Right cardiac atrium (tissue), 5 donors: ENCODE data around the gene NFATC2. TPM values are rescaled to one million over a fixed set of nuclear protein-coding genes. Genes with fewer than 3 reads are reported as not detected.
"Not testable (repeated sequence)": the region's sequence is repeated elsewhere in the genome, so short reads cannot be mapped to it uniquely, and the experiment has no call there.

ENCODE experiments used
- ATAC-seq, 2 donors: fragments of 200-7000 bp; cut with Tn5 transposase; one replicate each; pipeline versions ENCODE4 v1.8.0 to v1.9.1; 2020; ENCODE audit warnings: moderate library complexity in 2 of 2, mild to moderate bottlenecking in 1 of 2
- DNase-seq, 3 donors: peaks; one replicate each; pipeline ENCODE4 v3.0.0-alpha.2; 2020
- H3K27ac ChIP-seq: one replicate; pipeline ENCODE4 v1.5.1; 2013; ENCODE audit warnings: mild to moderate bottlenecking, low read length, control low read depth, moderate library complexity
- H3K27me3 ChIP-seq: one replicate; pipeline ENCODE4 v1.6.1; 2013; ENCODE audit not compliant: control insufficient read depth, insufficient read depth
- H3K4me1 ChIP-seq: one replicate; pipeline ENCODE4 v1.6.1; 2013; ENCODE audit warnings: low read length; ENCODE audit not compliant: control insufficient read depth, insufficient read depth
- H3K4me3 ChIP-seq: one replicate; pipeline ENCODE4 v1.5.1; 2013; ENCODE audit warnings: low read length, control low read depth
- H3K9me3 ChIP-seq: one replicate; pipeline ENCODE4 v1.6.1; 2013; ENCODE audit warnings: low read length; ENCODE audit not compliant: control insufficient read depth
- WGBS: extraction: QIAGEN DNeasy Blood & Tissue Kit; methylation state at CpG from one replicate; pipeline ENCODE4 v1.1.7; 2013; 5-methylcytosine and 5-hydroxymethylcytosine counted together
- intact Hi-C, 4 donors: fragments of 100-400 bp; cut with DNase I; formaldehyde crosslinking; loops; one replicate each; pipeline versions ENCODE4 v1.11.0 to v1.14.0; 2022 to 2023
- polyA plus RNA-seq: library from polyadenylated mRNA; stranded (reverse); fragments of 200-250 nt; gene quantifications from one replicate; pipeline ENCODE4 v1.2.3, GENCODE V29; 2013
- total RNA-seq, 4 donors: library from RNA; stranded (reverse); fragmentation: NEBNext Ultra II Directional; extraction: Animal tissue kit (Norgen Biotek cat#: 25700); gene quantifications; one replicate each; pipeline ENCODE4 v1.2.1, GENCODE V29; 2021
- donor health status: healthy with polysubstance abuse.
- donor health status: DM: no; HTN: yes; CAD: no.
- donor health status: DM: no; HTN: no; CAD: no.
- donor health status: DM: no; HTN: yes; CAD: no; lungs with severe emphysema.
- donor health status: DM: yes; HTN: yes; CAD: no.

The NFATC2 gene
- total and polyA plus RNA-seq, 5 donors, result 2.8 to 13.3 (median 8.2) TPM

GRCh38 chr20:51468636-51469035 lies 73.9 kb downstream of the NFATC2 start:
- H3K4me3 ChIP-seq, result no peak overlapping the region
- 96% methylated on average over 7 of the region's 7 CpGs for WGBS
- intact Hi-C loops, result no loop called here

DNA sequence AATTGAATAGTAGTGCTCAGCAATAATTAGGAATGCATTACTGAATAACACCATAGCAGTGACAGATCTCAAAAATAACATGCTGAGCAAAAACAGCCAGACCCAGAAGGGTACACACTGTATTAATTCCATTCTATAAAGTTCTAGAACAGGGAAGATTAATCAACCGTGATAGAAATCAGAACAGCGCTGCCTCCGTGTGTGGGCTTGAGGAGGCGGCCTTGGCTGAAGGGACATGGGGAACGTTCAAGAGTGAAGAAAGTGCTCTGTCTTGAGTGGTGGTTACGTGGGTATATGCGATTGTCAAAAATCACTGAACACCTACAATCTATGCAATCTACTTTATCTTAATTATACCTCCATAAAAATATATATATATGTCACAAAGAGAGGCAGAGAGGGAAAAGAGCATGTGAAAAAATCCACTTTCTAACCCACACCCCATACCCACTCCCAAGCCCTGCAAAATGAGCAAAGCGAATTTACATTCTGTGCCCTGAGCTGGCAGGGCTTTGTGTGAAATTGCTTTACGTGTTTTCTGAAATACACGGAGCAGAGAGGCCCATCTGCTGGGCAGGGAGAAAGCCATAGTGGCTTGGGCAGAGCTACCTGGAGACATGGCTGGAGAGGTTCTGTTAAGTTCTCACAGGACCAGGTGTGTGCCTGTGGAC lies 74.4 kb downstream of the NFATC2 start:
- intact Hi-C loops, result no loop called here
- H3K27me3 ChIP-seq, result no peaks in the 10 kb centered on the region
- H3K9me3 ChIP-seq, result no peaks in the 10 kb centered on the region
- H3K4me1 ChIP-seq, result no peaks in the 10 kb centered on the region
- H3K27ac ChIP-seq, result no peak overlapping the region
- DNase-seq (no peak), ATAC-seq (no peak)
- H3K4me3 ChIP-seq, result no peak overlapping the region
- WGBS, result 88% methylated on average over 10 of the region's 10 CpGs

More at GRCh38 chr20:51468636-51469035, 73.9 kb downstream of the NFATC2 start:
- DNase-seq (no peak), ATAC-seq (no peak)
- Histone ChIP-seq H3K9me3 (no peaks in the 10 kb centered on the region), H3K27ac (no peak overlapping the region), H3K27me3 (no peaks in the 10 kb centered on the region), H3K4me1 (no peaks in the 10 kb centered on the region)

DNA sequence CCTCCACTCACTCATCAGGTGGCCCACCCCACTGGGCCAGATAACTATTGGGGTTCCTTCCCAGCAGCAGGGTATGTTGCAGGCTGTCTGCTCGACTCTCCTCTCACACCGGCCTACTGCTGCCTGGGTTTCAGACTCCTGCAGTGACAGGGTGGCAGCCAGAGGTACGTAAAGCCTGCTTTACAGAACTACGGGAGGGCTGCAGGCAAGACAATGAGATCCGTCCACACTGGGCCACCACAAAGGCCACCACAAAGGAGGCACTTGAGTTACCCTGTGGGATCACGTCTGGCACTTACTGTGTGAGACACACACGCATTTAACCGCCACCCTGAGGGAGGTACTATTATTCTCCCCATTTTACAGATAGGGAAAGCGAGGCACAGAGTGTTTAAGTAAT lies 78.5 kb downstream of the NFATC2 start:
- no peaks in the 10 kb centered on the region for H3K27me3 ChIP-seq
- 89% methylated on average over 9 of the region's 9 CpGs for WGBS
- intact Hi-C loops, result no loop called here
- DNase-seq (no peak), ATAC-seq (no peak)
- peaks cover 2% of the 10 kb centered on the region for H3K4me1 ChIP-seq
- H3K9me3 ChIP-seq, result no peaks in the 10 kb centered on the region
- no peak overlapping the region for H3K27ac ChIP-seq
- no peak overlapping the region for H3K4me3 ChIP-seq

DNA sequence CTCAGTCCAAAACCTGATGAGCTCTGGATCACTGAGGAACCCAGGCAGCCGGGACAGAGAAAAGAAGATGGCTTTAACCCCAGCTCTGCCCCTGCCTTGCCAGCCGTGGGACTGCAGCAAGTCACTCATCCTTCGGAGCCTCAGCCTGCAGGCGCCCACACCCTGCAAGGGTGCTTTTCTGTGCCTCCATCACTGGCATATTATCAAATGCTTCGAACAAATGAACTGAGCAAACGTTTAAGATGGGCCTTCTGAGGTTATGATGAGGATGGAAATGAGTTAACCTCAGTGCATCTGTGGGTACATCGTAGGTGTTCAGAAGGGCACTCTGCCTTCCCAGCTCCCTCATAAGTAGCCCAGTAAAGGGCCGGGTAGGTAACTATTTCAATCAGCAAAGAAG lies 79.0 kb downstream of the NFATC2 start:
- H3K9me3 ChIP-seq, result no peaks in the 10 kb centered on the region
- H3K4me3 ChIP-seq, result no peak overlapping the region
- no peak overlapping the region for H3K27ac ChIP-seq
- H3K27me3 ChIP-seq, result no peaks in the 10 kb centered on the region
- intact Hi-C loops, result no loop called here
- H3K4me1 ChIP-seq, result peaks cover 2% of the 10 kb centered on the region
- DNase-seq, result no peak
- WGBS, result 76% methylated on average over 8 of the region's 8 CpGs
- no peak for ATAC-seq

DNA sequence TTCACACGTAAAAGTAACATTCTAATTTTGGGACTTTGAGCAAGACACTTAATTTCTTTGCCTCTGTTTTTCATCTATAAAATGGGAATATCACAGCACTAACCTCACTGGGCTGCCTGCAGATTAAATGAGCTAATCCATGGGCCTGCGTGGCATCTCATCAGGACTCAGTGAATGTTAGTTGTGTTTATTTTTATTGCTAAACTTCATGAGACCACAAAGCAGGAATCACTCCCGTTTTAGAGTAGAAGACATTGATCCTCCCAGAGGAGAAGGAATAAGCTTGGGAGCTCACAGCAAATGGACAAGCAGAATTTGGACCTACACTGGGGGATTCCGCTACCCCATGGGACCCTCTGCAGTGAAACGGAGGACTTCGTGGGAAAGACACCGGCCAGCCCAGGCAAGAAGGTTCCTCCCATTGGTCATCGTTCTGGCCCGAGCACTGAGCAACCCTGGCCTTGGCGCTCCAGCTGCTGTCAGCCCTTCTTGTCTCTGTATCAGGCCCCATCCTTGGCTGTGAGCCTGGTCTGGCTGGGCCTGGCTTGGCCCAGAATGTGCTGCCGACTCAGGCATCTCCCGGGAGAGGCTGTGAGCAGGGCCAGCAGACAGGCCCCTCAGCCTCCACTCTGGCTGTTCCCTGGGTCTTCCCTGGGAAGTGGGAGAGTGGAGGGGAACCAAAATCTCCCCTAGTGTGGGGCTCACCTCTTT lies 79.8 kb downstream of the NFATC2 start:
- intact Hi-C loops, result no loop called here
- Histone ChIP-seq H3K9me3 (no peaks in the 10 kb centered on the region), H3K4me3 (no peak overlapping the region), H3K4me1 (peaks cover 2% of the 10 kb centered on the region), H3K27ac (no peak overlapping the region), H3K27me3 (no peaks in the 10 kb centered on the region)
- ATAC-seq, result peak; percentile 91 to 95
- DNase-seq, result peak; percentile 87 to 94 (median 94)
- 43% methylated on average over 12 of the region's 12 CpGs for WGBS

DNA sequence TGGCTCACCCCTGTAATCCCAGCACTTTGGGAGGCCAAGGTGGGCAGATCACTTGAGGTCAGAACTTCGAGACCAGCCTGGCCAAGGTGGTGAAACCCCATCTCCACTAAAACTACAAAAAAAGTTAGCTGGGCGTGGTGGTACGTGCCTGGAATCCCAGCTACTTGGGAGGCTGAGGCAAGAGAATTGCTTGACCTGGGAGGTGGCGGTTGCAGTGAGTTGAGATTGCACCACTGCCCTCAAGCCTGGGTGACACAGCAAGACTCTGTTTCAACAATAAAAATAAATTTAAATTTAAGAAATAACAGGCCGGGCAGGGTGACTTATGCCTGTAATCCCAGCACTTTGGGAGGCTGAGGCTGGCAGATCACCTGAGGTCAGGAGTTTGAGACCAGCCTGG lies 80.7 kb downstream of the NFATC2 start:
- DNase-seq, H3K27ac ChIP-seq, H3K9me3 ChIP-seq, H3K4me1 ChIP-seq, H3K4me3 ChIP-seq, ATAC-seq, H3K27me3 ChIP-seq, intact Hi-C loops: not testable (repeated sequence)
- WGBS, result 94% methylated on average over 5 of the region's 5 CpGs

GRCh38 chr20:51461306-51461705 lies 81.2 kb downstream of the NFATC2 start:
- Histone ChIP-seq H3K27me3 (no peaks in the 10 kb centered on the region), H3K4me1 (peaks cover 6% of the 10 kb centered on the region), H3K9me3 (no peaks in the 10 kb centered on the region), H3K4me3 (no peak overlapping the region), H3K27ac (no peak overlapping the region)
- WGBS, result 99% methylated on average over 8 of the region's 8 CpGs
- DNase-seq (no peak), ATAC-seq (no peak)
- intact Hi-C loops, result no loop called here

DNA sequence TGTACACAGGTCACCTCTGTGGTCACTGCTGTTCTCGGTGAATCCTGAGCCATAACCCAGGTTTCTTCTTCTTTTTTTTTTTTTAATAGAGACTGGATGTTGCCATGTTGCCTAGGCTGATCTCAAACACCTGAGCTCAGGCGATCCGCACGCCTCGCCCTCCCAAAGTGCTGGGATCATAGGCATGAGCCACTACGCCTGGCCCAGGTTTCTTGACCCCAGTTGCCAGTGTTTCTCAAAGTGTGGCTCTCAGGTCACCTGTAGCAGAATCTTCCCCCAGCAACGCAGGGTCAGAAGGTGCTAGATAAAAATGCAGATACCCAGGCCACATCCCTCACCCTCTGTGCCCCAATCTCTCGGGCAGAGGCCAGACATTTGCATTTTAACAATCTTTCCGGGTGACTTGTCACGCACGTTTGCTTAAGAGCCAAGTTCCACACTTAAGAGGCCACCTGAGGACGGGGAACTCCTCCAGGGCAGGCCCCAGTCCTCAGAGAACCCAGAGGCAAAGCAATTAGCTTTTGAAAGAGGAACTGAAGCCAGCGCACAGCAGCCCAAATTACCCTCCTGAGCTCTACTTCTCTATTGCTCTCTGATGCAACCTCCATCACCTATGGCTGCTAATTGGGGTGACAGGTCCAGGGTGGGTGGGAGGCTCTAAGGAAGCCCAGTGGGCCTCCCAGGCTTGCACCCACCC lies 81.8 kb downstream of the NFATC2 start:
- intact Hi-C loops, result no loop called here
- peaks cover 8% of the 10 kb centered on the region for H3K4me1 ChIP-seq
- no peak for DNase-seq
- 85% methylated on average over 13 of the region's 13 CpGs for WGBS
- ATAC-seq, result no peak
- no peak overlapping the region for H3K27ac ChIP-seq
- H3K9me3 ChIP-seq, result no peaks in the 10 kb centered on the region
- no peaks in the 10 kb centered on the region for H3K27me3 ChIP-seq
- H3K4me3 ChIP-seq, result no peak overlapping the region

- Histone ChIP-seq H3K27me3 (no peaks in the 10 kb centered on the region), H3K9me3 (no peaks in the 10 kb centered on the region), H3K4me1 (peaks cover 8% of the 10 kb centered on the region), H3K4me3 (no peak overlapping the region), H3K27ac (no peak overlapping the region)
- ATAC-seq, result no peak
- intact Hi-C loops, result no loop called here
- WGBS, result 98% methylated on average over 3 of the region's 3 CpGs
- DNase-seq, result no peak
Observed at GRCh38 chr20:51460163-51460562, 82.4 kb downstream of the NFATC2 start.

GRCh38 chr20:51458751-51459439 lies 83.6 kb downstream of the NFATC2 start:
- H3K27me3 ChIP-seq, result no peaks in the 10 kb centered on the region
- H3K4me1 ChIP-seq, result peaks cover 8% of the 10 kb centered on the region
- no peak for DNase-seq
- H3K4me3 ChIP-seq, result no peak overlapping the region
- intact Hi-C loops, result loop anchor here in 1 of 4 donors (10.0 kb wide), 1 partner anchor 106 kb away; no protein-coding TSS in a partner anchor
- H3K27ac ChIP-seq, result no peak overlapping the region
- no peaks in the 10 kb centered on the region for H3K9me3 ChIP-seq
- no peak for ATAC-seq
- 92% methylated on average over 13 of the region's 13 CpGs for WGBS

DNA sequence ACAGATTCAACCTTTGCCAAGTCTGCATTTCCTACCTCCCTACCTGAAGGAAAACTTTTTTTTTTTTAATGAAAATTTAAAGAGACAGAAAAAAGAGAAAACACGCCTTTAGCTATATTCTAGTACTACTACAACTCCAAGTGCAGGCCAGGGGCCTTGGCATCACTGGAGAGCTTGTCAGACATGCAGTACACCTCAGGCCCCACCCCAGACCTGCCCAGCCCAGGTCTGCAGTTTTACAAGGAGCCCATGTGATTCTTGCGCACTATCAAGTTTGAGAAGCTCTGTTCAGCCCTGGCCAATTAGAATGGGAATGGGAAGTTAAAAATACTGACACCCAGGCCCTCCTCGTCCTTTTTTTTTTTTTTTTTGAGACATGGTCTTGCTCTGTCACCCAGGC lies 85.0 kb downstream of the NFATC2 start:
- Histone ChIP-seq H3K27ac (no peak overlapping the region), H3K4me1 (peaks cover 6% of the 10 kb centered on the region), H3K27me3 (no peaks in the 10 kb centered on the region), H3K4me3 (no peak overlapping the region), H3K9me3 (no peaks in the 10 kb centered on the region)
- intact Hi-C loops, result loop anchor here in 1 of 4 donors (10.0 kb wide), 1 partner anchor 107 kb away; no protein-coding TSS in a partner anchor
- DNase-seq (no peak), ATAC-seq (no peak)
- WGBS, result 74% methylated on average over 3 of the region's 3 CpGs
